GM12878 (cell line): ENCODE measurements around the gene C21orf58. TPM values are rescaled to one million over a fixed set of nuclear protein-coding genes. Genes with fewer than 3 reads are reported as not detected.
A peak's percentile ranks its signal among the peaks of the same experiment; 100 is the strongest.

Experiments used
- ATAC-seq: fragments of 200-7000 bp; cut with Tn5 transposase; 3 replicates; pipeline ENCODE4 v1.9.1; 2020; ENCODE audit warnings: mild to moderate bottlenecking, moderate library complexity
- BruUV-seq: library from RNA; stranded (reverse); fragments of 400-500 nt; replicated peaks from 2 replicates; lab custom pipeline; 2021; lab: Mats Ljungman, UMichigan
- CTCF ChIA-PET: fragments of 300-600 bp; sonication (Branson Sonifier 250); formaldehyde crosslinking; extraction: SDS; loops from one replicate; lab custom pipeline; 2021; ENCODE audit warnings: inconsistent platforms; lab: Yijun Ruan, JAX
- POLR2A ChIA-PET: fragments of 350-600 bp; formaldehyde crosslinking; extraction: SDS; loops from one replicate; lab custom pipeline; 2021; ENCODE audit warnings: inconsistent platforms; lab: Charles Lee
- RAD21 ChIA-PET: fragments of 300-600 bp; sonication (Branson Sonifier 250); formaldehyde crosslinking; loops from one replicate; lab custom pipeline; 2023; ENCODE audit warnings: antibody characterized with exemption; ENCODE audit not compliant: unreplicated experiment; lab: Charles Lee
- SMC1A ChIA-PET: fragments of 300-600 bp; sonication (Branson Sonifier 250); formaldehyde crosslinking; loops from one replicate; lab custom pipeline; 2023; ENCODE audit not compliant: unreplicated experiment, uncharacterized antibody; lab: Charles Lee
- DNase-seq: peaks from one replicate; pipeline ENCODE4 v3.0.0-alpha.2; 2011; ENCODE audit warnings: low read depth, low spot score
- FAIRE-seq: peaks from 3 replicates; lab custom pipeline; 2011; peaks lifted over from hg19 to GRCh38; lab: Jason Lieb, UNC
- H2AFZ ChIP-seq: 2 replicates; pipeline ENCODE4 v1.6.0; 2011; ENCODE audit warnings: low read depth, low read length, control low read depth; ENCODE audit not compliant: control insufficient read depth
- H3K27ac ChIP-seq: 2 replicates; pipeline ENCODE4 v1.5.1; 2011; ENCODE audit warnings: control low read depth; ENCODE audit not compliant: control insufficient read depth, insufficient read depth
- H3K27me3 ChIP-seq, 2 experiments: replicated peaks in 1 of 2; 2 replicates each; pipeline versions ENCODE4 v1.6.0 to v1.6.1; 2011; ENCODE audit warnings: low read length in 1 of 2; ENCODE audit not compliant: control insufficient read depth in 2 of 2, insufficient read depth in 2 of 2
- H3K36me3 ChIP-seq, 2 experiments: 2 replicates each; pipeline ENCODE4 v1.5.1; 2011; ENCODE audit warnings: low read length in 1 of 2; ENCODE audit not compliant: control insufficient read depth in 2 of 2, insufficient read depth in 2 of 2
- H3K4me1 ChIP-seq: 2 replicates; pipeline ENCODE4 v1.6.1; 2011; ENCODE audit warnings: mild to moderate bottlenecking, low read length, moderate library complexity, mixed read lengths; ENCODE audit not compliant: control insufficient read depth, insufficient read depth
- H3K4me2 ChIP-seq: 2 replicates; pipeline ENCODE4 v1.6.0; 2011; ENCODE audit warnings: control low read depth; ENCODE audit not compliant: control insufficient read depth, insufficient read depth
- H3K4me3 ChIP-seq: fragments of 200-600 bp; sonication (generic); 2 replicates; pipeline ENCODE4 v1.5.1; 2016
- H3K79me2 ChIP-seq: 2 replicates; pipeline ENCODE4 v1.6.0; 2011; ENCODE audit warnings: low read length; ENCODE audit not compliant: control insufficient read depth, insufficient read depth
- H3K9ac ChIP-seq: 2 replicates; pipeline ENCODE4 v1.8.0; 2011; ENCODE audit warnings: low read length, control low read depth, mixed read lengths; ENCODE audit not compliant: control insufficient read depth, insufficient read depth
- H3K9me3 ChIP-seq: replicated peaks from 3 replicates; pipeline ENCODE4 v1.5.1; 2011; ENCODE audit warnings: mild to moderate bottlenecking, low read length; ENCODE audit not compliant: control insufficient read depth, insufficient read depth
- H4K20me1 ChIP-seq: 2 replicates; pipeline ENCODE4 v1.6.0; 2011; ENCODE audit not compliant: control insufficient read depth, insufficient read depth
- GABPA ChIP-seq: IDR thresholded peaks from 2 replicates; pipeline ENCODE4 v1.6.1; 2014; ENCODE audit warnings: antibody characterized with exemption, low read depth, mild to moderate bottlenecking, inconsistent platforms
- NFYA ChIP-seq: IDR thresholded peaks from 2 replicates; pipeline ENCODE4 v1.6.1; 2011; ENCODE audit warnings: low read depth, mild to moderate bottlenecking, low read length, improper control_type of control experiment, borderline replicate concordance
- NR2C1 ChIP-seq: fragments of 450-650 bp; IDR thresholded peaks from 2 replicates; pipeline ENCODE4 v1.6.1; 2017; ENCODE audit warnings: antibody characterized with exemption, mild to moderate bottlenecking, moderate library complexity
- NR2F1 ChIP-seq: fragments of 450-650 bp; conservative IDR thresholded peaks from 2 replicates; pipeline ENCODE4 v1.6.1; 2017; ENCODE audit warnings: mild to moderate bottlenecking
- PML ChIP-seq: IDR thresholded peaks from 2 replicates; pipeline ENCODE4 v1.6.1; 2012; ENCODE audit warnings: low read length, inconsistent platforms
- SMARCA5 ChIP-seq: fragments of 450-650 bp; IDR thresholded peaks from 2 replicates; pipeline ENCODE4 v1.6.1; 2017; ENCODE audit warnings: mild to moderate bottlenecking
- SREBF1 ChIP-seq: IDR thresholded peaks from 2 replicates; pipeline ENCODE4 v1.6.1; 2012; ENCODE audit warnings: mild to moderate bottlenecking, low read length
- SRF ChIP-seq, 2 experiments: IDR thresholded peaks; 2 replicates each; pipeline ENCODE4 v1.6.1; 2011; ENCODE audit warnings: low read depth in 2 of 2, low read length in 2 of 2, mild to moderate bottlenecking in 1 of 2, moderate library complexity in 1 of 2
- ZNF207 ChIP-seq: fragments of 450-650 bp; IDR thresholded peaks from 2 replicates; pipeline ENCODE4 v1.6.1; 2014; ENCODE audit warnings: antibody characterized with exemption, mild to moderate bottlenecking, borderline replicate concordance
- WGBS: methylation state at CpG from one replicate; pipeline ENCODE4 v1.1.6; 2016; ENCODE audit warnings: low lambda C conversion rate; ENCODE audit not compliant: insufficient replicate concordance, insufficient coverage; ENCODE audit errors: missing lambda C conversion rate; 5-methylcytosine and 5-hydroxymethylcytosine counted together
- in situ Hi-C: fragments of 300-500 bp; cut with MboI; formaldehyde crosslinking; loops from 9 replicates; pipeline ENCODE4 v1.14.3; 2018; ENCODE audit warnings: mixed read lengths
- intact Hi-C: fragments of 100-400 bp; cut with micrococcal nuclease; formaldehyde crosslinking; loops from one replicate; pipeline ENCODE4 v1.14.2; 2022; ENCODE audit not compliant: unreplicated experiment
- polyA plus RNA-seq, 11 experiments: library from polyadenylated mRNA; depleted of rRNA in 4 of 11; unstranded in 6 of 11; stranded (reverse) in 5 of 11; fragments of >200 nt; fragmentation: Nextera tagmentation in 4 of 11; fragmentation: Illumina TruSeq in 1 of 11; extraction: Ambion mirVana in 4 of 11; extraction: Trizol in 1 of 11; gene quantifications; 1 replicate in 1 of 11; 2 replicates in 10 of 11; pipeline versions ENCODE4 v1.2.1 to v1.2.3, GENCODE V29; 2011 to 2016; ENCODE audit warnings: inconsistent platforms in 2 of 11, missing spikeins in 2 of 11, low read depth in 1 of 11
- total RNA-seq, 4 experiments: library from RNA; depleted of rRNA in 3 of 4; stranded (reverse); fragments of >200 nt in 3 of 4; fragmentation: Illumina TruSeq in 1 of 4; extraction: Trizol in 1 of 4; gene quantifications; 2 replicates each; pipeline versions ENCODE4 v1.2.1 to v1.2.3, GENCODE V29; 2013 to 2021
- TF ChIP-seq, protein P1 (sequence below): fragments of 450-650 bp; IDR thresholded peaks from 2 replicates; pipeline ENCODE4 v1.6.1; 2017; ENCODE audit warnings: low read depth, mild to moderate bottlenecking, moderate library complexity
- TF ChIP-seq, protein P2 (sequence below): IDR thresholded peaks from 2 replicates; pipeline ENCODE4 v1.6.1; 2012; ENCODE audit warnings: low read depth, low read length, improper control_type of control experiment
- TF ChIP-seq, protein P3 (sequence below): fragments of 450-650 bp; formaldehyde crosslinking; IDR thresholded peaks from 2 replicates; pipeline ENCODE4 v1.5.0; 2022; ENCODE audit warnings: mild to moderate bottlenecking, missing genetic modification characterization
- TF ChIP-seq, protein P4 (sequence below): IDR thresholded peaks from 2 replicates; pipeline ENCODE4 v1.6.1; 2011; ENCODE audit warnings: borderline replicate concordance, low read depth, mild to moderate bottlenecking, moderate library complexity, low read length; ENCODE audit not compliant: insufficient read depth, poor library complexity, severe bottlenecking
- TF ChIP-seq, protein P5 (sequence below): IDR thresholded peaks from 2 replicates; pipeline ENCODE4 v1.6.1; 2011; ENCODE audit warnings: borderline replicate concordance, low read depth, mild to moderate bottlenecking, moderate library complexity, mixed read lengths, low read length; ENCODE audit not compliant: insufficient read depth; ENCODE audit errors: extremely low read length

C21orf58 gene
- total and polyA plus RNA-seq, 10 of the 15 experiments (the other 5 are each of a cell fraction or from before 2014, with no cell fraction given) = 1.1 to 22.3 (median 11.8) TPM

DNA sequence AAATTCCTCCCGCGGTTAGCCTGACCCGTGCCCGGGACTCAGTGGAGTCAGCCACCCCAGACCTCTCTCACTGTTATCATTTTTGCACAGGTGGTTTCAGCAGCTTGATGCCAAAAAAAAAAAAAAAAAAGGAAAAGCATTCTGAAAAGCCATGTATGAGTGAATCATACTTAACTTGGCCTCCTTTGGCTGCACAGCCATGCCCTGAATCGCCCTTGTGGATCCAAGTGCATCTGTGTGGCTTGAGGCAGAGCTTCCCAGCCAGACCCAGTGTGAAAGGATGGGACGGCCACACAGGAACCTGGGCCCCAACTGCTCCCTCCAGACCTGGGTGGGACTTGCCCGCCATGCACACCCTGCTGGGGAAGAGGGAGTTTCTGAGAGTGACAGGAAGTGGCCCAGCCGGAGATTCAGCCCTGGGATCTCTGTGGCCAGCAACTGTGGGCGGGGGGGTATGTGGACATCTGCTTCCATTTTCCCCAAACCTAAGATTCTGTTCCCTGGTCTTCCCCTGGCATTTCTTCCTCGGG, 29.0 kb downstream of the C21orf58 start (continued):
- TF ChIP-seq, protein P1, sequence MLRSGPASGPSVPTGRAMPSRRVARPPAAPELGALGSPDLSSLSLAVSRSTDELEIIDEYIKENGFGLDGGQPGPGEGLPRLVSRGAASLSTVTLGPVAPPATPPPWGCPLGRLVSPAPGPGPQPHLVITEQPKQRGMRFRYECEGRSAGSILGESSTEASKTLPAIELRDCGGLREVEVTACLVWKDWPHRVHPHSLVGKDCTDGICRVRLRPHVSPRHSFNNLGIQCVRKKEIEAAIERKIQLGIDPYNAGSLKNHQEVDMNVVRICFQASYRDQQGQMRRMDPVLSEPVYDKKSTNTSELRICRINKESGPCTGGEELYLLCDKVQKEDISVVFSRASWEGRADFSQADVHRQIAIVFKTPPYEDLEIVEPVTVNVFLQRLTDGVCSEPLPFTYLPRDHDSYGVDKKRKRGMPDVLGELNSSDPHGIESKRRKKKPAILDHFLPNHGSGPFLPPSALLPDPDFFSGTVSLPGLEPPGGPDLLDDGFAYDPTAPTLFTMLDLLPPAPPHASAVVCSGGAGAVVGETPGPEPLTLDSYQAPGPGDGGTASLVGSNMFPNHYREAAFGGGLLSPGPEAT = 0 out of 2 replicates have a peak, but pooled peaks have one; percentile 24
- TF ChIP-seq, protein P2, sequence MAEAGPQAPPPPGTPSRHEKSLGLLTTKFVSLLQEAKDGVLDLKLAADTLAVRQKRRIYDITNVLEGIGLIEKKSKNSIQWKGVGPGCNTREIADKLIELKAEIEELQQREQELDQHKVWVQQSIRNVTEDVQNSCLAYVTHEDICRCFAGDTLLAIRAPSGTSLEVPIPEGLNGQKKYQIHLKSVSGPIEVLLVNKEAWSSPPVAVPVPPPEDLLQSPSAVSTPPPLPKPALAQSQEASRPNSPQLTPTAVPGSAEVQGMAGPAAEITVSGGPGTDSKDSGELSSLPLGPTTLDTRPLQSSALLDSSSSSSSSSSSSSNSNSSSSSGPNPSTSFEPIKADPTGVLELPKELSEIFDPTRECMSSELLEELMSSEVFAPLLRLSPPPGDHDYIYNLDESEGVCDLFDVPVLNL = no peak
- no peak for TF ChIP-seq PML
- TF ChIP-seq SREBF1 = no peak
- no peak for TF ChIP-seq NR2F1
- no peak for TF ChIP-seq GABPA
- TF ChIP-seq NR2C1 = no peak
- TF ChIP-seq, all 136 proteins: peak for 4

DNA sequence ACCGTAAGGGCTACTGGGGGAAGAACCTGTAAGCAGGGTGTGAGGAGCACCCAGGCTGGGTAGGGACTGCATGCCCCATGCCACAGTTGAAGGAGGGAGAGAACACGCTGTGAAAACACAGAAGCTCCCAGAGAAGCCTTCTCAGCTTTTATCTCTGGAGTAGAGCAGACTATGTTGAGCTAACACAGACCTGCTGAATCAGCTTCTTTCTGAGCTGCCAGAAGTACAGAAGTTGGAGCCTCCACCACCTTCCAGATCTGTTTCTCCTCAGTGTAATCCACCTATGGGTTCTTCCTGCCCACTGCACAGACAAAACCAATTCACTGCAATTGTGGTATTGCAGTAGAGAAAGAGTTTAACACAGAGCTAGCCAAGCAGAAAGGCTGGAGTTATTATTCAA, 32.1 kb downstream of the C21orf58 start:
- ChIA-PET RAD21 (no interaction called here), SMC1A (no interaction called here), CTCF (no interaction called here), POLR2A (no interaction called here)
- H3K4me1 ChIP-seq = peaks cover 6% of the 10 kb centered on the region
- peaks cover 11% of the 10 kb centered on the region; the same call in 2 of the 3 replicates for H3K9me3 ChIP-seq
- no peak overlapping the region for H2AFZ ChIP-seq
- no peak overlapping the region for H3K4me2 ChIP-seq
- WGBS = 100% methylated on average over 2 of the region's 2 CpGs
- no peak for FAIRE-seq
- H3K4me3 ChIP-seq = no peak overlapping the region
- intact Hi-C loops (no loop called here), in situ Hi-C loops (no loop called here)
- ATAC-seq = no peak
- DNase-seq = no peak
- peaks cover 5 to 12% of the 10 kb centered on the region in 2 experiments; a peak in 3 of 4 replicates for H3K36me3 ChIP-seq
- no peak overlapping the region for H3K9ac ChIP-seq
- H4K20me1 ChIP-seq = no peaks in the 10 kb centered on the region
- H3K79me2 ChIP-seq = peaks cover 13% of the 10 kb centered on the region
- no peak overlapping the region for H3K27ac ChIP-seq
- no peaks in the 10 kb centered on the region for H3K27me3 ChIP-seq
- no TSS peak for BruUV-seq
- no peak for TF ChIP-seq NFYA
- TF ChIP-seq SRF (IDR thresholded peaks at IDR 0.05; ENCODE audit: low read depth in 2 of 2, low read length in 2 of 2) = no peak
- no peak for TF ChIP-seq SMARCA5
- TF ChIP-seq, protein P3, sequence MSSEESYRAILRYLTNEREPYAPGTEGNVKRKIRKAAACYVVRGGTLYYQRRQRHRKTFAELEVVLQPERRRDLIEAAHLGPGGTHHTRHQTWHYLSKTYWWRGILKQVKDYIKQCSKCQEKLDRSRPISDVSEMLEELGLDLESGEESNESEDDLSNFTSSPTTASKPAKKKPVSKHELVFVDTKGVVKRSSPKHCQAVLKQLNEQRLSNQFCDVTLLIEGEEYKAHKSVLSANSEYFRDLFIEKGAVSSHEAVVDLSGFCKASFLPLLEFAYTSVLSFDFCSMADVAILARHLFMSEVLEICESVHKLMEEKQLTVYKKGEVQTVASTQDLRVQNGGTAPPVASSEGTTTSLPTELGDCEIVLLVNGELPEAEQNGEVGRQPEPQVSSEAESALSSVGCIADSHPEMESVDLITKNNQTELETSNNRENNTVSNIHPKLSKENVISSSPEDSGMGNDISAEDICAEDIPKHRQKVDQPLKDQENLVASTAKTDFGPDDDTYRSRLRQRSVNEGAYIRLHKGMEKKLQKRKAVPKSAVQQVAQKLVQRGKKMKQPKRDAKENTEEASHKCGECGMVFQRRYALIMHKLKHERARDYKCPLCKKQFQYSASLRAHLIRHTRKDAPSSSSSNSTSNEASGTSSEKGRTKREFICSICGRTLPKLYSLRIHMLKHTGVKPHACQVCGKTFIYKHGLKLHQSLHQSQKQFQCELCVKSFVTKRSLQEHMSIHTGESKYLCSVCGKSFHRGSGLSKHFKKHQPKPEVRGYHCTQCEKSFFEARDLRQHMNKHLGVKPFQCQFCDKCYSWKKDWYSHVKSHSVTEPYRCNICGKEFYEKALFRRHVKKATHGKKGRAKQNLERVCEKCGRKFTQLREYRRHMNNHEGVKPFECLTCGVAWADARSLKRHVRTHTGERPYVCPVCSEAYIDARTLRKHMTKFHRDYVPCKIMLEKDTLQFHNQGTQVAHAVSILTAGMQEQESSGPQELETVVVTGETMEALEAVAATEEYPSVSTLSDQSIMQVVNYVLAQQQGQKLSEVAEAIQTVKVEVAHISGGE (CRISPR knock-in tag) = no peak
- TF ChIP-seq, protein P4, sequence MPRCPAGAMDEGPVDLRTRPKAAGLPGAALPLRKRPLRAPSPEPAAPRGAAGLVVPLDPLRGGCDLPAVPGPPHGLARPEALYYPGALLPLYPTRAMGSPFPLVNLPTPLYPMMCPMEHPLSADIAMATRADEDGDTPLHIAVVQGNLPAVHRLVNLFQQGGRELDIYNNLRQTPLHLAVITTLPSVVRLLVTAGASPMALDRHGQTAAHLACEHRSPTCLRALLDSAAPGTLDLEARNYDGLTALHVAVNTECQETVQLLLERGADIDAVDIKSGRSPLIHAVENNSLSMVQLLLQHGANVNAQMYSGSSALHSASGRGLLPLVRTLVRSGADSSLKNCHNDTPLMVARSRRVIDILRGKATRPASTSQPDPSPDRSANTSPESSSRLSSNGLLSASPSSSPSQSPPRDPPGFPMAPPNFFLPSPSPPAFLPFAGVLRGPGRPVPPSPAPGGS = no peak
- TF ChIP-seq, protein P5, sequence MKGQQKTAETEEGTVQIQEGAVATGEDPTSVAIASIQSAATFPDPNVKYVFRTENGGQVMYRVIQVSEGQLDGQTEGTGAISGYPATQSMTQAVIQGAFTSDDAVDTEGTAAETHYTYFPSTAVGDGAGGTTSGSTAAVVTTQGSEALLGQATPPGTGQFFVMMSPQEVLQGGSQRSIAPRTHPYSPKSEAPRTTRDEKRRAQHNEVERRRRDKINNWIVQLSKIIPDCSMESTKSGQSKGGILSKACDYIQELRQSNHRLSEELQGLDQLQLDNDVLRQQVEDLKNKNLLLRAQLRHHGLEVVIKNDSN = no peak
- TF ChIP-seq ZNF207 = no peak
